HG03520 (cell line): Measurements from ENCODE around the gene PDLIM4.

ENCODE experiments used
- ATAC-seq: cut with Tn5 transposase; IDR thresholded peaks from one replicate; pipeline ENCODE4 v1.9.1; 2021; ENCODE audit warnings: mild to moderate bottlenecking, moderate library complexity; ENCODE audit not compliant: unreplicated experiment

PDLIM4 gene

GRCh38 chr5:132266031-132266835, 8.7 kb downstream of the PDLIM4 start:
- ATAC-seq: no peak

DNA sequence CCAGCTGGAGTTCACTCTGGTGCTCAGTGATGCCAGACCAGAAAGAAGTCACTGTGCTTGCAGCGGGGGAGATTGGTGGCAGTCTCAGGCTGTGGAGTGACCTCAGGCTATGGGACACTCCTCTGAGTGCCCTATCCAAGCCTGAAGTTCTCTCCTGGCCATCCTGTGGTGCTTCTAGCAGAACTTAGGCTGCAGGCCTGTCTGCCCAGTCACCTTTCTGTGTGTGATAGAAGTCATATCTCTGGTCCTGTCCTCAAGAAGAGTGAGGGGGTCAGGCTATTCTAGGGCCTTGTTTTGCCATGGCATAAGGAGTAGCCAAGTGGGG, 9.3 kb downstream of the PDLIM4 start:
- ATAC-seq: no peak

DNA sequence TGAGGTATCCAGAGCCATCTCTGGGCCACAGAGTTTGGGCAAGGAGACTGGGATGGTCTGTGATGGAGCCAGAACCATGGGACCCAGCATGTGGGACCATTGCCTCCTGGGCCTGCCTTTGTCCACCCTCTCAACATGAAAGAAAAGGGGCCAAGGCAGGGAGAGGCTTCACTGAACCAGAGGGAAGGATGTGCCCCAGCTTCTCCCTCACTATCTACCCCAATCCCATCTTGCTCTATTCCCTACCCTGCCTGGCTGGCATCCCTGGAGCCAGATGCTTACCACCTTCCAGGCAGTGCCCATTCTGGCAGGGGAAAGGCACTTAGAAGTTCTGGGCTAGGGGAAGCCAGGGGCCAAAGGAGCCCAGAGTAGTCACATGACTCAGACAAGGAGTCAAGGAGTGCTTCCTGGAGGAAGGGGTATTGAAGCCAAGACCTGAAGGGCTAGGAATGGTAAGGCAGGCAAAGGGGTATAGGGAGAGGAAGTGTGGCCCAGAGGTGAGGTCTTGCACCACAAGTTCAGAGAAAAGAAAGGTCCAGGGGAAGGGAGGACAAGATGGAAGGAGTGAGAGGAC, 9.8 kb downstream of the PDLIM4 start:
- no peak for ATAC-seq

- ATAC-seq: no peak
Observed at GRCh38 chr5:132267931-132268768, 10.7 kb downstream of the PDLIM4 start.

DNA sequence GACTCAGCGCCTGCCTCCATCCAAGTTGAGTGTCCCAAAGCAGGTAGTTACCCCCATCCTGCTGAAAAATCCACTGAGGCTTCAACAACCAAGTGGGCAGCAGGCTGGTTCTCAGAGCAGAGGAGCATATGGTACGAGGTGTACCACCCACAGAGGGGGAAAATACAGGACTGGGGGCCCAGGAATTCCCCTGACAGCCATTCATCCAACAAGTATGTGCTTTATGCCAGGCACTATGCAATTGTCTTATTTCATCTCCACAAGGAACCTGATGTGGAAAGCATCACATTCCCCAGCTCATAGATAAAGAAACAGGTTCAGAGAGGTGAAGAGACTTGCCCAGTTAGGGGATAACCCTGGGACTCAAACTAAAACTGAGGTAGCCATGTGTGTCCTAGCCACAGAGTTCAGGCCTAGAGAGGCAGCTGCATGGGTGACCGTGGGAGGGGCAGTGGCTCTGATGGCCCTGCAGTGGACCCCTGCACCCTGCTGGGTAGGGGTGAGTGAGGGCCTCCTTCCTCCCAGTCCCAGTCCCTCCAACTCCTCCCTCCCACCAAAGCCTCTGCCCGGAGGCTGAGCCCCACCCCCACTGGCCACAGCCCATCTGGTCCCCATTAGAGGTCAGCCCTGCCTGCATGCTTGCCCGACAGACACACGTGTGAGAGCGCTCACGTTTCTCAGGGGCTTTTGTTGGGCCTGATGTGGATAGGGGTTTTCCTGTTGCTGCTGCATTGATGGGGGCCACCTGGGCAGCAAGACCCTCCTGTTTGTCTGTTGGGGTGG, 11.5 kb downstream of the PDLIM4 start:
- ATAC-seq: peak; percentile 53

DNA sequence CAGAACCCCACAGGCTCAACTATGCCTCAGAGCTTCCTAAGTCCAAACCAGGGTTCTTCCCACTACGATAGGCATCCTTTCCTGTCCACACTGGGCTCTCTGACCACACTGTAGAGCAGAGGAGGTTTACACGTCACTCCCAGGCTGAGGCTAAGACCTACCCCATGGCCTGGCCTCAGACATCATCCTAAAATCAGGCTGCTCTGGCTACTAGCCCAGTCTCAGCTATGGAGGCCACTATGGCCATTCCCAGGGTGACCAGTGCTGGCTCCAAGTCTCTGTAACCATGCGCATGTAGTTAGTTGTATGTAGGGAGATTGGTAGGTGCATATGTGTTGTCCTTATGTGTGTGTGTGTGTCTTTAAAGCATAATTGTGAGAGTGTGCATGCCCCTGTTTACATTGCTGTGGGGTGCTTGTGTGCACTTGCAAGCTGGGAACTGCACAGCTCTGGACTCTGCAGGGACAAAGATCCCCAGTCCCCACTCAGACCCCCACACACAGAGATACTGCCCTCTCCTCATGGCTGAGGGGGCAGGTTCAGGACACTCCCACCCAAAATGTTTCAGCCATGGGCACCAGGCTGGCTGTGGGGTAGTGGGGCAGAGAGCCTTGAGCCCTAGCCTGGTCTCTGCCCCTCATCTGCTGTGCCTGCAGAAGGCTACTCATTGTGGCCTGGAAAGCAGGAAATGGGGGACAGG, 12.3 kb downstream of the PDLIM4 start:
- no peak for ATAC-seq

- no peak for ATAC-seq
Observed at GRCh38 chr5:132270335-132270665, 12.8 kb downstream of the PDLIM4 start.

DNA sequence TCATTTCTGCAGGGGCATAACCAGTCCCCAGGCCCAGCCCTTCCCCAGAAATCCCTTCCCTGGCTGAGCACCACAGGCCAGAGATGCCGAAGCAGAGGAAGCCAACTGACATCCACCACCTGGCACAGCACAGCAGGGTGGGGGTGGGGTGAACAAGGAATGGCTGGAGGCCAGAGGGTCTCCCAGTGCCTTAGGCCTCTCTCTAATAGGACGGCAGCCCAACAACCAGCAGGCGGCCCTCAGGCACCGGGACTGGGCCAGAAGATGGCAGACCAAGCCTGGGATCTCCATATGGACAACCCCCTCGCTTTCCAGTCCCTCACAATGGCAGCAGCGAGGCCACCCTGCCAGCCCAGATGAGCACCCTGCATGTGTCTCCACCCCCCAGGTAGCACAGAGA, 13.2 kb downstream of the PDLIM4 start:
- no peak for ATAC-seq

DNA sequence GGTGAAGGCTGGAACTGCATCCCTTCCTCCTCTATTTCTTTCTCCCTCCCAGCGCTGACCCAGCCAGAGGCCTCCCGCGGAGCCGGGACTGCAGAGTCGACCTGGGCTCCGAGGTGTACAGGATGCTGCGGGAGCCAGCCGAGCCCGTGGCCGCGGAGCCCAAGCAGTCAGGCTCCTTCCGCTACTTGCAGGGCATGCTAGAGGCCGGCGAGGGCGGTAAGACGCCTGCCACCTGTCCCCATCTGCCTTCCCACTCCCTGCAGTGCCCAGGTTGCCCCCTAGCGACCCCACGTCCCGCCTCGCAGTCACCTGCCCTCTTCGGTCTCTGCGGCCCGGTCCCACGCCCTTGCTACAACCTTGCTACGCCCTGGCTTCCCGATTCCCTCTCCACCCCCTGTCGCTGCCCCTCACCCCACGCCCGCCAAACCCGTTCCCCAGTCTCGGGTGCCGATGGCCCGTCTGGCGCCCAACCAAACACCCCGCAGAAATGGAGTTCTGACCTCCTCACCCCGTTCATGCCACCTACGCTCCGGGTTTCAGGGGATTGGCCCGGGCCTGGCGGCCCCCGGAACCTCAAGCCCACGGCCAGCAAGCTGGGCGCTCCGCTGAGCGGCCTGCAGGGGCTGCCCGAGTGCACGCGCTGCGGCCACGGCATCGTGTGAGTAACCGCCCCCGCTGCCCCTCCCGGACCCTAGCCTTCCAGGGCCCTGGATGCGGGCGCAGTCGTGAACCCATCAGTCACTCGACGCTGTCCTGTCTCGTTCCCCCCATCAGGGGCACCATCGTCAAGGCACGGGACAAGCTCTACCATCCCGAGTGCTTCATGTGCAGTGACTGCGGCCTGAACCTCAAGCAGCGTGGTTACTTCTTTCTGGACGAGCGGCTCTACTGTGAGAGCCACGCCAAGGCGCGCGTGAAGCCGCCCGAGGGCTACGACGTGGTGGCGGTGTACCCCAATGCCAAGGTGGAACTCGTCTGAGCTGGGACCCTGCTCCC, 14.1 kb downstream of the PDLIM4 start:
- ATAC-seq: no peak

DNA sequence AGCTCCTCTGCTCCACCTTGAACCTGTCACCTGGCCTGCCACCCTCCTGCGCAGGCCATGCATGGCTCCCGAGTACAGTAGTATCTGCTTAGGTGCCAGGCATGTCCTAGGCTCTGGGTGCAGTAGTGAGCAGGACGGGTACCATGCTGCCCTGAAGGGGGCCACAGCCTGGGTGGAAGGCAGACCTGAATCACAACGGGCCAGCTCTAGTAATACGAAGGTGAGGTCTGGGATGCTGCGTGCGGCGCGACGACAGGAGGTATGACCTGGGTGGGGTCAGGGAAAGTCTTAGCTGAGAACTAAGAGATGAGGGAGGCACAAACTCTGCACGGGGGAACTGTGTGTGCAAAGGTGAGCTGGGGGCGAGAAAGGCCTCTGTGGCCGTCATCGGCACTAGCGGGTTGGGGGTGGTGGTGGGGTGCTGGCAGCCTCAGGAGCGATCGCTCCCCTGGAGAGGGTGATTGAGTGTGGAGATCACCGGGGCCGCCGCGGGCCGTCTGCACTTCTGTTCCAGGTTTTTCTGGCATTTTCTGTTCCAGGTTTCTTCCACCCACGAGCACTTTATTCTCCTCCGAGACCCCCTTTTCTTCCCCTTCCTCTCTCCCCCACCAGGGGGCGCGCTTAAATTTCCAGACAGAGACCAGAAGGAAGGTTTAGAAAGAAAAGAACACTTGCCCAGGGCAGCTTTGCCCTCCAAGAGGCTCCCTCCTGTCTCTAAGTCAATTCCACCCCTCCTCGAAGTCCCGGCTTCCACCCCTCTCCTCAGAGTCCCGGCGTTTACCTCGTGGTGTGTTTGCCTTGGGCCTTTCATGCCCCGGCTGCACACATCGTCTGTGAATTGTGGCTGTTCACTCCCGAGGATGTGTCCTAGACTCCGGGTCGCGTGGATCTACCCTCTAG, 15.1 kb downstream of the PDLIM4 start:
- ATAC-seq: no peak

GRCh38 chr5:132273631-132274030, 16.1 kb downstream of the PDLIM4 start:
- ATAC-seq: no peak

- ATAC-seq: no peak
Observed at GRCh38 chr5:132274050-132274792, 16.7 kb downstream of the PDLIM4 start.

- no peak for ATAC-seq
Observed at GRCh38 chr5:132275367-132276220, 18.1 kb downstream of the PDLIM4 start.

DNA sequence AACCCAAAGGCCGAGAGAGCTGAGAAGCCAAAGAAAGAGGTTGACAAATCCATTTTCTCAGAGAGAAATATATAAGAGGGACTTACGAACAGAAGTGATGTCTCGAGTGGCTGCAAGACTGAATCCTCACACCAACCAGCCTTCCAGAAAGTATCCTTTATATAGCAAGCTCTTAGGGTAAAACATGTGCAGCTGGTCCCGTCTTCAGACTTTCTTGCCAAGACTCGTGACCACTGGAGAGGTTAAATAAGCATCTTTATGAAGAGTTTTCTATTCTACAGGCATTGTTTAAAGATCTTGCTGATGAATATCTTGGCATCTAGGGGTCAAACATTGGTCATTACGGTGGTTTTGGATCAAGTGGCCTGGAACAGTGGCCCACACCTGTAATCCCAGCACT, 19.8 kb downstream of the PDLIM4 start:
- ATAC-seq: no peak

GRCh38 chr5:132277971-132278853, 20.7 kb downstream of the PDLIM4 start:
- no peak for ATAC-seq

- ATAC-seq: no peak
Observed at GRCh38 chr5:132279801-132280200, 22.3 kb downstream of the PDLIM4 start.
